Suprapubic skin (tissue), 3 donors: ENCODE results near the gene C1orf198.

Experiments
- EP300 ChIP-seq: sonication (generic); formaldehyde crosslinking; IDR thresholded peaks from one replicate; pipeline ENCODE4 v1.6.1; 2017; ENCODE audit warnings: antibody characterized with exemption
- POLR2A ChIP-seq, 2 donors: fragments of 450-650 bp; IDR thresholded peaks; one replicate each; pipeline ENCODE4 v1.6.1; 2017; ENCODE audit warnings: antibody characterized with exemption in 2 of 2, mild to moderate bottlenecking in 2 of 2, moderate library complexity in 2 of 2
- TF ChIP-seq, protein P1 (sequence below), 2 donors: fragments of 200-600 bp in 1 of 2; fragments of 450-650 bp in 1 of 2; sonication (generic) in 1 of 2; IDR thresholded peaks; one replicate each; pipeline ENCODE4 v1.5.1; 2016 to 2019; ENCODE audit warnings: antibody characterized with exemption in 2 of 2, mild to moderate bottlenecking in 1 of 2, moderate library complexity in 1 of 2

- TF ChIP-seq POLR2A (IDR thresholded peaks at IDR 0.05): no peak
- TF ChIP-seq, protein P1, sequence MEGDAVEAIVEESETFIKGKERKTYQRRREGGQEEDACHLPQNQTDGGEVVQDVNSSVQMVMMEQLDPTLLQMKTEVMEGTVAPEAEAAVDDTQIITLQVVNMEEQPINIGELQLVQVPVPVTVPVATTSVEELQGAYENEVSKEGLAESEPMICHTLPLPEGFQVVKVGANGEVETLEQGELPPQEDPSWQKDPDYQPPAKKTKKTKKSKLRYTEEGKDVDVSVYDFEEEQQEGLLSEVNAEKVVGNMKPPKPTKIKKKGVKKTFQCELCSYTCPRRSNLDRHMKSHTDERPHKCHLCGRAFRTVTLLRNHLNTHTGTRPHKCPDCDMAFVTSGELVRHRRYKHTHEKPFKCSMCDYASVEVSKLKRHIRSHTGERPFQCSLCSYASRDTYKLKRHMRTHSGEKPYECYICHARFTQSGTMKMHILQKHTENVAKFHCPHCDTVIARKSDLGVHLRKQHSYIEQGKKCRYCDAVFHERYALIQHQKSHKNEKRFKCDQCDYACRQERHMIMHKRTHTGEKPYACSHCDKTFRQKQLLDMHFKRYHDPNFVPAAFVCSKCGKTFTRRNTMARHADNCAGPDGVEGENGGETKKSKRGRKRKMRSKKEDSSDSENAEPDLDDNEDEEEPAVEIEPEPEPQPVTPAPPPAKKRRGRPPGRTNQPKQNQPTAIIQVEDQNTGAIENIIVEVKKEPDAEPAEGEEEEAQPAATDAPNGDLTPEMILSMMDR (IDR thresholded peaks at IDR 0.05): no peak
- TF ChIP-seq EP300: no peak
These were observed 42.0 kb downstream of the C1orf198 start for GRCh38 chr1:230826166-230826875.
